ENCODE data around the gene L3MBTL4.

DNA sequence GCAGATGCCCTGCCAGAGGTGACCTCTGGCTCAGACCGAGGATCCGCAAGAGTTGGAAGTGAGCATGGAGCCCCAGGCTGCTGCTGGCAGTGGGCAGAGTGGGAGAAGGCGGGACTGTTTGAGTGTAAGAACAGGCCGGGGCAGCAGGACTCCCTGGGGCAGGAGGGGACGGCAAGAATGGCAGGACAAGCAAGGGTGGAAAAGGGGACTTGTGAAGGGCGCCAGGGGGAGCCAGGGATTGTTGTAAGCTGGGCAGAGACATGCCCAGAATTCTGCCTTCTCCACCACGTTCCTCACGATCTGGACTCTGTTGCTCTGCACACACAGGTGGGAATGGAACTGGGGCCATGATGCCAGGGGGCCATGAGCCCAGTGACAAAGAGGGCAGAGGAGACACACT, 447.0 kb downstream of the L3MBTL4 start:
- TF ChIP-seq GATA2 (IDR thresholded peaks at IDR 0.05; ENCODE audit: low read depth, low read length): no peak
- no peak for TF ChIP-seq GATA3 (IDR thresholded peaks at IDR 0.05; ENCODE audit: low read depth, low read length)
